ENCODE data around the gene C16orf87. TPM values are rescaled to one million over a fixed set of nuclear protein-coding genes. Genes with fewer than 3 reads are reported as not detected.
"Not testable (repeated sequence)": the region's sequence is repeated elsewhere in the genome, so short reads cannot be mapped to it uniquely, and the experiment has no call there.

C16orf87 gene
- total RNA-seq: 15.2 TPM
- long read RNA-seq, full-length matches to known transcripts: 26 of 30 reads
- long read RNA-seq, partial matches to known transcripts: 1 of 30 reads
- long read RNA-seq, other reads (novel, unspliced or antisense): 3 of 30 reads

GRCh38 chr16:46830902-46831647, at the start of gene C16orf87:
TSS of gene C16orf87 (minus strand) at chr16:46831180. CDS start at chr16:46831149, 31 bp downstream.
- ATAC-seq: peak; percentile 95
- intact Hi-C loops (cut with micrococcal nuclease): no loop called here
- peak; percentile 96 for DNase-seq

GRCh38 chr16:46875243-46875642, 44.3 kb upstream of the C16orf87 start:
- intact Hi-C loops (cut with micrococcal nuclease): no loop called here
- no peak for DNase-seq
- no peak for ATAC-seq

- ATAC-seq (no peak), DNase-seq (no peak)
- intact Hi-C loops (cut with micrococcal nuclease): no loop called here
Measured at GRCh38 chr16:46873201-46873600, 42.2 kb upstream of the C16orf87 start.

GRCh38 chr16:46871597-46871996, 40.6 kb upstream of the C16orf87 start:
- intact Hi-C loops (cut with micrococcal nuclease): no loop called here
- DNase-seq (no peak), ATAC-seq (no peak)

- ATAC-seq; intact Hi-C loops (cut with micrococcal nuclease); DNase-seq: not testable (repeated sequence)
Measured at GRCh38 chr16:46868891-46869290, 37.9 kb upstream of the C16orf87 start.

GRCh38 chr16:46867486-46867885, 36.5 kb upstream of the C16orf87 start:
- intact Hi-C loops (cut with micrococcal nuclease); DNase-seq; ATAC-seq: not testable (repeated sequence)

GRCh38 chr16:46866286-46866685, 35.3 kb upstream of the C16orf87 start:
- ATAC-seq (no peak), DNase-seq (no peak)
- intact Hi-C loops (cut with micrococcal nuclease): no loop called here

- ATAC-seq (no peak), DNase-seq (no peak)
- intact Hi-C loops (cut with micrococcal nuclease): no loop called here
Measured at GRCh38 chr16:46862555-46863447, 31.8 kb upstream of the C16orf87 start.

- intact Hi-C loops (cut with micrococcal nuclease): no loop called here
- ATAC-seq: no peak
- DNase-seq: no peak
Measured at GRCh38 chr16:46859719-46860152, 28.8 kb upstream of the C16orf87 start.

GRCh38 chr16:46858151-46858550, 27.2 kb upstream of the C16orf87 start:
- DNase-seq: no peak
- intact Hi-C loops (cut with micrococcal nuclease): no loop called here
- no peak for ATAC-seq

GRCh38 chr16:46857368-46857945, 26.5 kb upstream of the C16orf87 start:
- intact Hi-C loops (cut with micrococcal nuclease): no loop called here
- DNase-seq (no peak), ATAC-seq (peak; percentile 66)

GRCh38 chr16:46855389-46855788, 24.4 kb upstream of the C16orf87 start:
- no peak for ATAC-seq
- intact Hi-C loops (cut with micrococcal nuclease): loop anchor here (2.0 kb wide), 1 partner anchor 53 kb away; no protein-coding TSS in a partner anchor
- DNase-seq: no peak

GRCh38 chr16:46854846-46855245, 23.9 kb upstream of the C16orf87 start:
- intact Hi-C loops (cut with micrococcal nuclease): loop anchor here (2.0 kb wide), 1 partner anchor 54 kb away; no protein-coding TSS in a partner anchor
- no peak for ATAC-seq
- DNase-seq: no peak

GRCh38 chr16:46853713-46854443, 22.9 kb upstream of the C16orf87 start:
- intact Hi-C loops (cut with micrococcal nuclease): loop anchor here (2.0 kb wide), 1 partner anchor 55 kb away; no protein-coding TSS in a partner anchor
- DNase-seq (peak; percentile 83), ATAC-seq (peak; percentile 85)

GRCh38 chr16:46852130-46852529, 21.1 kb upstream of the C16orf87 start:
- DNase-seq: no peak
- no peak for ATAC-seq
- intact Hi-C loops (cut with micrococcal nuclease): no loop called here

GRCh38 chr16:46850619-46851555, 19.9 kb upstream of the C16orf87 start:
- intact Hi-C loops (cut with micrococcal nuclease): no loop called here
- DNase-seq (no peak), ATAC-seq (no peak)
